Prostate gland (tissue), 2 donors: ENCODE measurements around the gene MCC.

Experiments used
- POLR2A ChIP-seq: fragments of 450-650 bp; IDR thresholded peaks from one replicate; pipeline ENCODE4 v1.6.1; 2016; ENCODE audit warnings: antibody characterized with exemption, mild to moderate bottlenecking
- POLR2AphosphoS5 ChIP-seq: sonication (generic); formaldehyde crosslinking; IDR thresholded peaks from one replicate; pipeline ENCODE4 v1.6.1; 2017; ENCODE audit warnings: antibody characterized with exemption
- TF ChIP-seq, protein P1 (sequence below), 4 experiments: fragments of 200-600 bp in 2 of 4; fragments of 450-650 bp in 2 of 4; sonication (generic) in 2 of 4; IDR thresholded peaks; 1 replicate in 3 of 4; 2 replicates in 1 of 4; pipeline ENCODE4 v1.5.1; 2016 to 2019; ENCODE audit warnings: antibody characterized with exemption in 4 of 4, mild to moderate bottlenecking in 2 of 4, moderate library complexity in 2 of 4

DNA sequence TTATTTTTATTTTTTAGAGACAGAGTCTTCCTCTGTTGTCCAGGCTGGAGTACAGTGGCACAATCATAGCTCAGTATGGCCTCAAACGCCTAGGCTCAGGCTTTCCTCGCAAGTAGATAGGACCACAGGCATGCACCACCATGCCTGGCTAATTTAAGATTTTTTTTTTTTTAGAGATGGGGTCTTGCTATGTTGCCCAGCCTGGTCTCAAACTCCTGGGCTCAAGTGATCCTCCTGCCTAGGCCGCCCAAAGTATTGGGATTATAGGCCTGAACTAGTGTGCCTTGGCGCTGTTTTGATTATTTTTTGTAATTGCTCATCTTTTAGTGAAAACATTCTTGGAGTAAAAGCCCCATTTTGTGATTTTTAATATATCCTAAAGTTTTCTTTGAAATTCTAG is 30.6 kb upstream of the MCC start:
- TF ChIP-seq, protein P1, sequence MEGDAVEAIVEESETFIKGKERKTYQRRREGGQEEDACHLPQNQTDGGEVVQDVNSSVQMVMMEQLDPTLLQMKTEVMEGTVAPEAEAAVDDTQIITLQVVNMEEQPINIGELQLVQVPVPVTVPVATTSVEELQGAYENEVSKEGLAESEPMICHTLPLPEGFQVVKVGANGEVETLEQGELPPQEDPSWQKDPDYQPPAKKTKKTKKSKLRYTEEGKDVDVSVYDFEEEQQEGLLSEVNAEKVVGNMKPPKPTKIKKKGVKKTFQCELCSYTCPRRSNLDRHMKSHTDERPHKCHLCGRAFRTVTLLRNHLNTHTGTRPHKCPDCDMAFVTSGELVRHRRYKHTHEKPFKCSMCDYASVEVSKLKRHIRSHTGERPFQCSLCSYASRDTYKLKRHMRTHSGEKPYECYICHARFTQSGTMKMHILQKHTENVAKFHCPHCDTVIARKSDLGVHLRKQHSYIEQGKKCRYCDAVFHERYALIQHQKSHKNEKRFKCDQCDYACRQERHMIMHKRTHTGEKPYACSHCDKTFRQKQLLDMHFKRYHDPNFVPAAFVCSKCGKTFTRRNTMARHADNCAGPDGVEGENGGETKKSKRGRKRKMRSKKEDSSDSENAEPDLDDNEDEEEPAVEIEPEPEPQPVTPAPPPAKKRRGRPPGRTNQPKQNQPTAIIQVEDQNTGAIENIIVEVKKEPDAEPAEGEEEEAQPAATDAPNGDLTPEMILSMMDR (IDR thresholded peaks at IDR 0.05) = no peak
- TF ChIP-seq POLR2A (no peak), POLR2AphosphoS5 (no peak)
